ENCODE results near the gene ENPP1. TPM values are rescaled to one million over a fixed set of nuclear protein-coding genes. Genes with fewer than 3 reads are reported as not detected.

The ENPP1 gene
- total and polyA plus RNA-seq, 2 donors (not counting 1 experiment from before 2014, with no cell fraction given), result 0.13 to 0.42 TPM

- Mint-ChIP-seq H3K4me3 (no peak overlapping the region), H3K27ac (no peak overlapping the region), H3K27me3 (peaks cover 10% of the 10 kb centered on the region), H3K4me1 (no peaks in the 10 kb centered on the region), H3K9me3 (ENCODE audit: insufficient read depth) (no peaks in the 10 kb centered on the region)
- H3K4me3 ChIP-seq (ENCODE audit: control extremely low read depth in 1 of 5, extremely low read depth in 1 of 5, insufficient read depth in 1 of 5, low read depth in 2 of 5, low read length in 4 of 5), result no peak overlapping the region
- no peak overlapping the region for H2AFZ ChIP-seq (ENCODE audit: insufficient read depth, low read depth, low read length, poor library complexity, severe bottlenecking)
- ATAC-seq (ENCODE audit: low read depth) (no peak), DNase-seq (no peak)
- no peaks in the 10 kb centered on the region for H3K36me3 ChIP-seq (replicated peaks in 1 of 2; ENCODE audit: control extremely low read depth in 1 of 2, control insufficient read depth in 1 of 2, extremely low read depth in 1 of 2, insufficient read depth in 2 of 2, low read length in 1 of 2)
- no peak overlapping the region for H3K9ac ChIP-seq (ENCODE audit: low read length)
- no peaks in the 10 kb centered on the region for H3K79me2 ChIP-seq (ENCODE audit: control insufficient read depth, insufficient read depth, low read length)
- no peaks in the 10 kb centered on the region for H3K27me3 ChIP-seq (replicated peaks in 1 of 4; ENCODE audit: control extremely low read depth in 1 of 4, control insufficient read depth in 3 of 4, insufficient read depth in 4 of 4, low read length in 3 of 4)
- H3K27ac ChIP-seq (ENCODE audit: low read length in 2 of 2), result no peak overlapping the region
- intact Hi-C loops (cut with micrococcal nuclease), result no loop called here
- H3K4me2 ChIP-seq (replicated peaks; ENCODE audit: low read depth, low read length, poor library complexity, severe bottlenecking), result no peak overlapping the region
- POLR2A ChIA-PET, result no interaction called here
- no peak for TF ChIP-seq EZH2 (IDR thresholded peaks at IDR 0.05; ENCODE audit: borderline replicate concordance, insufficient read depth, low read depth, low read length, poor library complexity, severe bottlenecking)
- TF ChIP-seq CTCF (IDR thresholded peaks at IDR 0.05), result no peak
- H3K4me1 ChIP-seq (ENCODE audit: control insufficient read depth in 2 of 2, insufficient read depth in 2 of 2, low read length in 2 of 2), result no peaks in the 10 kb centered on the region
- 93% methylated on average over 8 of the region's 11 CpGs for WGBS (ENCODE audit: insufficient coverage)
- CTCF ChIA-PET, result no interaction called here
- H4K20me1 ChIP-seq (ENCODE audit: control insufficient read depth, insufficient read depth, low read length, poor library complexity, severe bottlenecking), result no peaks in the 10 kb centered on the region
- H3K9me3 ChIP-seq (ENCODE audit: control extremely low read depth in 1 of 3, control insufficient read depth in 2 of 3, insufficient read depth in 1 of 3, low read length in 2 of 3), result no peaks in the 10 kb centered on the region
These were observed 27.2 kb upstream of the ENPP1 start for GRCh38 chr6:131780600-131780999.

- Mint-ChIP-seq H3K9me3 (ENCODE audit: insufficient read depth) (peaks cover 4% of the 10 kb centered on the region), H3K27me3 (peaks cover 10% of the 10 kb centered on the region), H3K27ac (no peak overlapping the region), H3K4me3 (no peak overlapping the region), H3K4me1 (no peaks in the 10 kb centered on the region)
- peaks cover 0 to 5% (median 0%) of the 10 kb centered on the region in 3 donors for H3K9me3 ChIP-seq (ENCODE audit: control extremely low read depth in 1 of 3, control insufficient read depth in 2 of 3, insufficient read depth in 1 of 3, low read length in 2 of 3)
- no peak overlapping the region for H3K4me2 ChIP-seq (replicated peaks; ENCODE audit: low read depth, low read length, poor library complexity, severe bottlenecking)
- H4K20me1 ChIP-seq (ENCODE audit: control insufficient read depth, insufficient read depth, low read length, poor library complexity, severe bottlenecking), result no peaks in the 10 kb centered on the region
- 86% methylated on average over 1 of the region's 3 CpGs for WGBS (ENCODE audit: insufficient coverage)
- no peaks in the 10 kb centered on the region for H3K27me3 ChIP-seq (replicated peaks in 1 of 4; ENCODE audit: control extremely low read depth in 1 of 4, control insufficient read depth in 3 of 4, insufficient read depth in 4 of 4, low read length in 3 of 4)
- no peak for DNase-seq
- H3K27ac ChIP-seq (ENCODE audit: low read length in 2 of 2), result no peak overlapping the region
- no peak overlapping the region for H2AFZ ChIP-seq (ENCODE audit: insufficient read depth, low read depth, low read length, poor library complexity, severe bottlenecking)
- no peaks in the 10 kb centered on the region for H3K4me1 ChIP-seq (ENCODE audit: control insufficient read depth in 2 of 2, insufficient read depth in 2 of 2, low read length in 2 of 2)
- H3K79me2 ChIP-seq (ENCODE audit: control insufficient read depth, insufficient read depth, low read length), result no peaks in the 10 kb centered on the region
- no peak for ATAC-seq (ENCODE audit: low read depth)
- intact Hi-C loops (cut with micrococcal nuclease), result no loop called here
- CTCF ChIA-PET, result interaction anchor here (0.8 to 1.9 kb wide), 3 partner anchors 15 to 128 kb away, joined by 3 to 12 read pairs (median 3); no protein-coding TSS in a partner anchor
- POLR2A ChIA-PET, result no interaction called here
- no peaks in the 10 kb centered on the region for H3K36me3 ChIP-seq (replicated peaks in 1 of 2; ENCODE audit: control extremely low read depth in 1 of 2, control insufficient read depth in 1 of 2, extremely low read depth in 1 of 2, insufficient read depth in 2 of 2, low read length in 1 of 2)
- no peak overlapping the region for H3K9ac ChIP-seq (ENCODE audit: low read length)
- no peak overlapping the region for H3K4me3 ChIP-seq (ENCODE audit: control extremely low read depth in 1 of 5, extremely low read depth in 1 of 5, insufficient read depth in 1 of 5, low read depth in 2 of 5, low read length in 4 of 5)
- no peak for TF ChIP-seq CTCF (IDR thresholded peaks at IDR 0.05)
- TF ChIP-seq EZH2 (IDR thresholded peaks at IDR 0.05; ENCODE audit: borderline replicate concordance, insufficient read depth, low read depth, low read length, poor library complexity, severe bottlenecking), result no peak
These were observed 26.1 kb upstream of the ENPP1 start for GRCh38 chr6:131781687-131782086.
